ENCODE measurements around the gene G6PC1. TPM values are rescaled to one million over a fixed set of nuclear protein-coding genes. Genes with fewer than 3 reads are reported as not detected.

The G6PC1 gene
- total RNA-seq, 1 experiment from 2014 or later: 0.10 TPM

- Histone ChIP-seq H3K27ac (ENCODE audit: low read depth, low read length) (no peak overlapping the region), H3K4me3 (replicated peaks in 1 of 2; ENCODE audit: low read depth in 1 of 2, low read length in 2 of 2) (no peak overlapping the region), H3K4me2 (ENCODE audit: low read length) (no peak overlapping the region), H3K9me2 (ENCODE audit: insufficient read depth) (no peaks in the 10 kb centered on the region), H3K9me3 (ENCODE audit: control insufficient read depth in 1 of 2, insufficient read depth in 1 of 2, low read depth in 1 of 2, low read length in 2 of 2) (no peaks in the 10 kb centered on the region), H3K27me3 (ENCODE audit: insufficient read depth, low read length) (no peaks in the 10 kb centered on the region), H3K36me3 (ENCODE audit: control insufficient read depth in 1 of 2, insufficient read depth in 2 of 2, low read length in 2 of 2) (no peaks in the 10 kb centered on the region), H3K79me2 (ENCODE audit: insufficient read depth, low read length) (no peaks in the 10 kb centered on the region), H3K4me1 (ENCODE audit: control insufficient read depth in 1 of 2, insufficient read depth in 2 of 2, low read length in 2 of 2) (no peaks in the 10 kb centered on the region), H4K20me1 (ENCODE audit: insufficient read depth) (no peaks in the 10 kb centered on the region), H2AFZ (ENCODE audit: low read depth, low read length, poor library complexity, severe bottlenecking) (no peak overlapping the region), H3K9ac (ENCODE audit: low read length) (no peak overlapping the region)
- POLR2A ChIA-PET: no interaction called here
- no peak for TF ChIP-seq JUND (IDR thresholded peaks at IDR 0.05)
- no peak for TF ChIP-seq EGR1 (IDR thresholded peaks at IDR 0.05; ENCODE audit: low read depth)
- no peak for TF ChIP-seq ELF1 (IDR thresholded peaks at IDR 0.05; ENCODE audit: borderline replicate concordance, low read depth)
- no peak for TF ChIP-seq POLR2A (IDR thresholded peaks at IDR 0.05; ENCODE audit: borderline replicate concordance, extremely low read depth, insufficient read depth, insufficient read length)
- TF ChIP-seq EZH2 (IDR thresholded peaks at IDR 0.05): no peak
- no peak for TF ChIP-seq SRF (IDR thresholded peaks at IDR 0.05; ENCODE audit: low read depth)
- TF ChIP-seq SIN3A (IDR thresholded peaks at IDR 0.05; ENCODE audit: low read depth): no peak
- TF ChIP-seq, protein P1, sequence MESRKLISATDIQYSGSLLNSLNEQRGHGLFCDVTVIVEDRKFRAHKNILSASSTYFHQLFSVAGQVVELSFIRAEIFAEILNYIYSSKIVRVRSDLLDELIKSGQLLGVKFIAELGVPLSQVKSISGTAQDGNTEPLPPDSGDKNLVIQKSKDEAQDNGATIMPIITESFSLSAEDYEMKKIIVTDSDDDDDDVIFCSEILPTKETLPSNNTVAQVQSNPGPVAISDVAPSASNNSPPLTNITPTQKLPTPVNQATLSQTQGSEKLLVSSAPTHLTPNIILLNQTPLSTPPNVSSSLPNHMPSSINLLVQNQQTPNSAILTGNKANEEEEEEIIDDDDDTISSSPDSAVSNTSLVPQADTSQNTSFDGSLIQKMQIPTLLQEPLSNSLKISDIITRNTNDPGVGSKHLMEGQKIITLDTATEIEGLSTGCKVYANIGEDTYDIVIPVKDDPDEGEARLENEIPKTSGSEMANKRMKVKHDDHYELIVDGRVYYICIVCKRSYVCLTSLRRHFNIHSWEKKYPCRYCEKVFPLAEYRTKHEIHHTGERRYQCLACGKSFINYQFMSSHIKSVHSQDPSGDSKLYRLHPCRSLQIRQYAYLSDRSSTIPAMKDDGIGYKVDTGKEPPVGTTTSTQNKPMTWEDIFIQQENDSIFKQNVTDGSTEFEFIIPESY (IDR thresholded peaks at IDR 0.05; ENCODE audit: extremely low read depth, insufficient replicate concordance, low read length): no peak
- TF ChIP-seq CBX3 (IDR thresholded peaks at IDR 0.05; ENCODE audit: low read depth): no peak
- no peak for TF ChIP-seq CEBPB (IDR thresholded peaks at IDR 0.05; ENCODE audit: low read depth)
- TF ChIP-seq ZFX (IDR thresholded peaks at IDR 0.05): no peak
- no peak for TF ChIP-seq FOSL1 (IDR thresholded peaks at IDR 0.05; ENCODE audit: low read depth)
- TF ChIP-seq, protein P2, sequence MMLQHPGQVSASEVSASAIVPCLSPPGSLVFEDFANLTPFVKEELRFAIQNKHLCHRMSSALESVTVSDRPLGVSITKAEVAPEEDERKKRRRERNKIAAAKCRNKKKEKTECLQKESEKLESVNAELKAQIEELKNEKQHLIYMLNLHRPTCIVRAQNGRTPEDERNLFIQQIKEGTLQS (IDR thresholded peaks at IDR 0.05): no peak
- TF ChIP-seq YY1 (IDR thresholded peaks at IDR 0.05; ENCODE audit: extremely low read depth, insufficient replicate concordance, low read depth, low read length): no peak
- intact Hi-C loops (cut with micrococcal nuclease): no loop called here
- CTCF ChIA-PET: no interaction called here
- BruUV-seq (replicated peaks): no TSS peak
- RAD21 ChIA-PET (ENCODE audit: low non-redundant PET in 1 of 2, low total read pairs in 2 of 2, uncharacterized antibody in 2 of 2, unreplicated experiment in 2 of 2): no interaction called here
- no peak for ATAC-seq
- no peak for DNase-seq (ENCODE audit: low read depth, low spot score)
Measured at GRCh38 chr17:42857389-42857788, 43.2 kb upstream of the G6PC1 start.
